NCI-H2196 treated with DMSO at 0.1 percent for 48 hours (cell line): ENCODE measurements around the gene PITRM1.
"Not testable (repeated sequence)": the region's sequence is repeated elsewhere in the genome, so short reads cannot be mapped to it uniquely, and the experiment has no call there.

ENCODE experiments used
- DNase-seq: peaks from one replicate; lab custom pipeline; 2025; ENCODE audit not compliant: unreplicated experiment; lab: John Stamatoyannopoulos, UW

The PITRM1 gene

GRCh38 chr10:3172446-3173170 is at the start of gene PITRM1:
Gene PITRM1, minus strand, starts transcription at chr10:3172782. Its CDS starts 10 bp downstream, at chr10:3172772.
- DNase-seq = peak; percentile 98

GRCh38 chr10:3222068-3222467 is 49.5 kb upstream of the PITRM1 start:
- DNase-seq = no peak

- not testable (repeated sequence) for DNase-seq
Measured at GRCh38 chr10:3221601-3222000, 49.0 kb upstream of the PITRM1 start.

- no peak for DNase-seq
Measured at GRCh38 chr10:3220853-3221252, 48.3 kb upstream of the PITRM1 start.

- not testable (repeated sequence) for DNase-seq
Measured at GRCh38 chr10:3219021-3219628, 46.5 kb upstream of the PITRM1 start.

- DNase-seq = no peak
Measured at GRCh38 chr10:3217853-3218252, 45.3 kb upstream of the PITRM1 start.

- DNase-seq = no peak
Measured at GRCh38 chr10:3217301-3217700, 44.7 kb upstream of the PITRM1 start.

GRCh38 chr10:3215153-3215775 is 42.7 kb upstream of the PITRM1 start:
- DNase-seq = no peak

- DNase-seq = no peak
Measured at GRCh38 chr10:3213758-3214515, 41.4 kb upstream of the PITRM1 start.

GRCh38 chr10:3213208-3213607 is 40.6 kb upstream of the PITRM1 start:
- DNase-seq = no peak

- DNase-seq = no peak
Measured at GRCh38 chr10:3210251-3210877, 37.8 kb upstream of the PITRM1 start.

- DNase-seq = no peak
Measured at GRCh38 chr10:3208481-3209406, 36.2 kb upstream of the PITRM1 start.

- DNase-seq = no peak
Measured at GRCh38 chr10:3207351-3207750, 34.8 kb upstream of the PITRM1 start.

GRCh38 chr10:3206511-3207157 is 34.1 kb upstream of the PITRM1 start:
- DNase-seq = no peak

- DNase-seq = no peak
Measured at GRCh38 chr10:3203972-3204371, 31.4 kb upstream of the PITRM1 start.

GRCh38 chr10:3203016-3203811 is 30.6 kb upstream of the PITRM1 start:
- DNase-seq = no peak

GRCh38 chr10:3201796-3202195 is 29.2 kb upstream of the PITRM1 start:
- DNase-seq = no peak

- no peak for DNase-seq
Measured at GRCh38 chr10:3199488-3199887, 26.9 kb upstream of the PITRM1 start.

GRCh38 chr10:3198900-3199299 is 26.3 kb upstream of the PITRM1 start:
- no peak for DNase-seq
